Measurements from ENCODE around the gene ZNF883.

Gene ZNF883

DNA sequence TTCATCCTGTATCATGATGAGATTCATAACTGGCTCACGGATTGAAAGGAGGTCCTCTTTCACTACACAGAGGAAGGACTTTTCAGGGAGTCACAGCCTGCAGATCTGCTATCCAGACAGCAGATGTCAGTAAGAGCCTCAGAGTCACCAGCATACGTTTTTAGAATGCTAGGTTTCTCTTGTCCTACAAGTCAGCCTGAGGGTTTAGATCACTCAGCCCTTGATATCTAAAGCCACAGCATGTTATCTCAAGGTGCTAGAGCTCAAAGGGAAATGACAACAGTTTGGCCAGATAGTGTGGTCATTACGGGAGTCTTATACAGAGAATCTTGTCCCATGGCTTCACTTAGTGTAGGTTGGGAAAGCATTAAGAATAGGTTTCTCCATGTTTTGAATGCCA, 90.4 kb downstream of the ZNF883 start:
- DNase-seq (ENCODE audit: low read depth in 2 of 3, low spot score in 1 of 3): no peak

DNA sequence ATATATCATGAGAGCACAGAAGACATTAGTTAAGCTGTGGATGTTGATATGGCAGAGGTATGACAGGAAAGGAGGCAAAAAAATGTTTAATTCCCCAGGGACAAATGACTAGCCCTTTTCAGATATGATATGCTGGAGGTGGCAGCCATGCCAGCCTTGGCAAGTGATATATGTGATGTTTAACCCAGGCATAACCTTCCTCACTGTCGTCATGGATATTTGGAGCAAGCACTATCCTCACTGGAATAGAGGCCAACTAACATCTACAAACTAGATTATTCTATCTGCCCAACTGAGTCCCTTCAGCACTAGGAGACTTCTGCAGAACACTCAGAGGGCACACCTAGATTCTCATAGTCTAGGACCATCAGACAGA, 94.0 kb downstream of the ZNF883 start:
- no peak for DNase-seq (ENCODE audit: low read depth in 2 of 3, low spot score in 1 of 3)

DNA sequence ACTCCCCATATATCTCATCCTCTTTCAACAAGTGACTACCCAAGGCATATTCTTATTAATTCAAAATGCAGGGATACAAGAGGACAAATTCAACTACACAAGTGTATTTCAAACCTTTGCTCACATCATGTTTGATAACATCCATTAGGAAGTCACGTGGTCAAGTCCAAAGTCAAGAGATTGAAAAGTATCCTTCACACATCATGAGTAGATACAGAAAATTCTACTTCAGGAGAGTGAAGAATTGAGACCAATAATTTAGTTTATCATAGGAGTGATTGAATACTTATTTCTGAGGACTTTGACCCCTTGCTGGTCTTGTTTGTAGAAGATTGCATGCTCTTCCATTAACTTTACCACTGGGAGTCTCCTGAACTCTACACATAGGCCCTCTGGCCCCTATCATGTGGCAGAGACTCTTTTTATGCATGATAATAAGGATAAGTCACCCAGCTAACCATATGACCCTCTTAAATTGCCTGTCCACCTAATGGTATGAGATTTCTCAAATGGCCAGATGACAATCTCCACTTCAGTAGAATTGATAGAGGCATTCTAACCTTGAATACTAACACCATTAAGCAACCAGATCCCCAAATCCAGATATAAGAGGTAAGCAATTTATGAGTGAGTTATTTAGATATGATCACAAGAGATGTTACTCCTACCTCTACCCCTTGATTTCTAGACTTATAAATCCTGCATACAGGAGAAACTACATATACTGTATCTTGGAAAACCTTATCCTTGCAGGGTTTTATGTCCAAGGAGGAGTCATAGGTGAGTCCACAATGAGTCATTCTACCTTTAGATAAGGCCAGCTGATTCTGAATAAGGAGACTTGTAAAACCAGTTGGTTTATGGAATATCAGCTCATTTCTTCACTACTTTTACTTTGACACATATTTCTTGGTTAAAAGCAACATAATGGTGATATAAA, 94.7 kb downstream of the ZNF883 start:
- no peak for DNase-seq (ENCODE audit: low read depth in 2 of 3, low spot score in 1 of 3)

DNA sequence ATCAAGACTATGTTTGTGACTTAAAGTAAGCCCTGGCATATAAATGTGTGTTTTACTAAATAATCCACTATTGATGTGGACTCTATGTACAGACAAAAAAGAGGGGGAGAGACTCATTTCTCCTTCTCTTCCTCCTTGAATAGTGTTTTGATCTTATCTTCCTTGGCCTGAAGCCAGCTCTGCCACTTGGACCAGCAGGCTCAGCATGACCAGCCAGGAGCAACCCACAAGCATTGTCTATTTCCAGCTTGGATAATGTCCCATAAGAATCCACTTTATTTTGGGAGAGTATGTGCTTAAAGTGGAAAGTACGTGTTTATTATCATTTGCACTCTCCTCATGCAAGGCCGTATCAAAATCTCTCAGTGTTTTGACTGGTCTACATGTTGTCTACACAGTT, 97.5 kb downstream of the ZNF883 start:
- no peak for DNase-seq (ENCODE audit: low read depth in 2 of 3, low spot score in 1 of 3)

DNA sequence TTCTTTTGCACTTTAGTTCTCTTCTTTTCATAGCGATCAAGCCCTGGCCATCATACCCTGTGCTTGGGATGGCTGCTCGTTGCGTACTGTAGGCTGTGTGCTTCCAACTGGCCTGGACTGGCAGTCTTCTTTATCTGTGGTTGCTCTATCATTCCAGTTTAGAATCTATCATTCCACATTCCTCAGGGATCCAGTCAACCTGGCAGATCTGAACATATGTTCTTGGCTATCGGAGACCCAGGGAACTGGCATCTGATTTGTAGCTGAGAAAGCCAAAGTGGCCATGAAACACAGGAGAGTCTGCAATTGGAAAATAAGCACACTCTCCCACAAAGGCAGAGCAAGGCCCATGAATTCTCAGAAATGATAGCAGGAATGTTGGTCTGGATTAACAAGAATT, 98.7 kb downstream of the ZNF883 start:
- DNase-seq (ENCODE audit: low read depth in 2 of 3, low spot score in 1 of 3): no peak

DNA sequence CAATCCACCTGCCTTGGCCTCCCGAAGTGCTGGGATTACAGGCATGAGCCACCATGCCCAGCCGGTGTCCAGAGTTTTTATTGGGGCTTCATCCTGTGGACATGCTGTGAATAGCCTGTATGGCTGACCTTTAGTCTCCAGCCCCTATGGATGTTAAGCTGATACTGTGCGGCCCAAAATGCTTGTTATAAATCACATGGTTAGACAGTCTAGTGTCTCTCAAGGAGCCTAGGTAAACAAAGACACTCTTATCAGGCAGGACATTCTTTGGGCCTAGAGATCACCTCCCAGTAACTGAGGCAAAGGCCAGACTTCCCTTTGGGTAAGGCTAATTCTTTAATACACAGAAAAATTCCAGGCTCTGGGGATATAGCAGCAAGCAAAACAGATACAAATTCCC, 99.4 kb downstream of the ZNF883 start:
- DNase-seq (ENCODE audit: low read depth in 2 of 3, low spot score in 1 of 3): no peak

DNA sequence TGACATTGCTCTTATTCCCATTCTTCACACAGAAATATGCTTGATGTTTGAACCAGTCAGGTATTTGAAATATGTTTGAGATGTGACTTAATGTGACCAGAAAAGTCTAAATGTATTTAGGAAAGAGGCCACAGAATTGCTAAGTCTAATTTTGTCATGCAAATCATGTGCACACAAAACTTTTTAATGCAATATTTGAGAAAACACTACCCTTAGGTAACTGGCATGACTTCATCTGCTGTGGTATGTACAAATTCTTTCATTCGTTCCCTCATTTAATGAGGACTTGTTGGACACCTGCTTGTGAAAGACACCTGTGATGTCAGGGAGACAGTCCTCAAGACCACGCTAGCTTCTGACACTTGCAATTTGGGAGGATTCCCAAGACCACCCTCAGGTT, 100.3 kb downstream of the ZNF883 start:
- no peak for DNase-seq (ENCODE audit: low read depth in 2 of 3, low spot score in 1 of 3)

Measured in stimulated activated CD4-positive, alpha-beta T cell treated with anti-CD3 and anti-CD28 coated beads, Interleukin-12 subunit alpha, Interleukin-12 subunit beta, amount 100 ng/mL, for 48 hours (primary cell).